PC-9 (cell line): ENCODE data around the gene GALNT5. TPM values are rescaled to one million over a fixed set of nuclear protein-coding genes. Genes with fewer than 3 reads are reported as not detected.

Experiments
- BruUV-seq: library from RNA; stranded (reverse); fragments of 400-500 nt; replicated peaks from 2 replicates; lab custom pipeline; 2021; lab: Mats Ljungman, UMichigan
- CTCF ChIA-PET: fragments of 300-600 bp; sonication (Branson Sonifier 250); formaldehyde crosslinking; loops from one replicate; lab custom pipeline; 2022; ENCODE audit warnings: antibody characterized with exemption; lab: Charles Lee
- POLR2A ChIA-PET: fragments of 300-600 bp; sonication (Branson Sonifier 250); formaldehyde crosslinking; loops from one replicate; lab custom pipeline; 2022; ENCODE audit warnings: antibody characterized with exemption; ENCODE audit not compliant: unreplicated experiment; lab: Charles Lee
- DNase-seq, 2 experiments: peaks; one replicate each; pipeline versions ENCODE4 v3.0.0 to v3.0.0-alpha.2; 2015 to 2022; ENCODE audit warnings: mixed read lengths in 1 of 2
- H2AFZ ChIP-seq: fragments of 200-600 bp; sonication (generic); 2 replicates; pipeline ENCODE4 v1.8.1; 2017; ENCODE audit warnings: antibody characterized with exemption
- H3F3A ChIP-seq: fragments of 200-600 bp; sonication (generic); 2 replicates; pipeline ENCODE4 v1.8.1; 2017; ENCODE audit warnings: antibody characterized with exemption, mild to moderate bottlenecking, low read depth; ENCODE audit not compliant: insufficient read depth
- H3K27ac ChIP-seq: fragments of 200-600 bp; sonication (generic); 2 replicates; pipeline ENCODE4 v1.6.1; 2016; ENCODE audit warnings: mixed run types
- H3K27me3 ChIP-seq: fragments of 200-600 bp; sonication (generic); 2 replicates; pipeline ENCODE4 v1.6.1; 2016; ENCODE audit warnings: low read depth, mixed run types; ENCODE audit not compliant: insufficient read depth
- H3K36me3 ChIP-seq: fragments of 200-600 bp; sonication (generic); 2 replicates; pipeline ENCODE4 v1.6.1; 2016; ENCODE audit warnings: low read depth, mixed run types
- H3K4me1 ChIP-seq: fragments of 200-600 bp; sonication (generic); replicated peaks from 2 replicates; pipeline ENCODE4 v1.6.1; 2016; ENCODE audit warnings: mixed run types; ENCODE audit not compliant: insufficient read depth
- H3K4me2 ChIP-seq: fragments of 200-600 bp; sonication (generic); 2 replicates; pipeline ENCODE4 v1.6.1; 2017; ENCODE audit warnings: mixed run types
- H3K4me3 ChIP-seq: fragments of 200-600 bp; sonication (generic); 2 replicates; pipeline ENCODE4 v1.6.1; 2016; ENCODE audit warnings: mixed run types
- H3K79me2 ChIP-seq: fragments of 200-600 bp; sonication (generic); 2 replicates; pipeline ENCODE4 v1.6.1; 2017; ENCODE audit warnings: low read depth, mixed run types
- H3K9me2 ChIP-seq: fragments of 200-600 bp; sonication (generic); 2 replicates; pipeline ENCODE4 v1.8.1; 2017; ENCODE audit warnings: mild to moderate bottlenecking; ENCODE audit not compliant: insufficient read depth
- H3K9me3 ChIP-seq: fragments of 200-600 bp; sonication (generic); 2 replicates; pipeline ENCODE4 v1.8.1; 2016; ENCODE audit warnings: low read depth; ENCODE audit not compliant: insufficient read depth
- H4K20me1 ChIP-seq: fragments of 200-600 bp; sonication (generic); 2 replicates; pipeline ENCODE4 v1.8.1; 2017; ENCODE audit not compliant: insufficient read depth
- CTCF ChIP-seq: fragments of 200-600 bp; sonication (generic); conservative IDR thresholded peaks from 2 replicates; pipeline ENCODE4 v1.6.1; 2017; ENCODE audit warnings: mixed run types, antibody characterized with exemption, mild to moderate bottlenecking, moderate library complexity
- EZH2 ChIP-seq: fragments of 200-600 bp; sonication (generic); IDR thresholded peaks from 2 replicates; pipeline ENCODE4 v1.8.0; 2017; ENCODE audit warnings: antibody characterized with exemption, low read depth
- intact Hi-C: fragments of 100-400 bp; cut with micrococcal nuclease; formaldehyde crosslinking; loops from one replicate; pipeline ENCODE4 v1.10.0; 2022; ENCODE audit not compliant: unreplicated experiment
- total RNA-seq: library from RNA; stranded (reverse); gene quantifications from 2 replicates; pipeline ENCODE4 v1.2.3, GENCODE V29; 2021

Gene GALNT5
- total RNA-seq, 1 experiment from 2014 or later, result 1.9 TPM

GRCh38 chr2:157309878-157310277 lies 52.4 kb downstream of the GALNT5 start:
- Histone ChIP-seq H3F3A (no peaks in the 10 kb centered on the region), H4K20me1 (no peaks in the 10 kb centered on the region), H3K9me3 (no peaks in the 10 kb centered on the region), H3K9me2 (no peaks in the 10 kb centered on the region), H3K79me2 (no peaks in the 10 kb centered on the region), H3K4me2 (no peak overlapping the region), H3K27me3 (no peaks in the 10 kb centered on the region), H2AFZ (no peak overlapping the region), H3K4me3 (no peak overlapping the region), H3K36me3 (no peaks in the 10 kb centered on the region), H3K4me1 (no peaks in the 10 kb centered on the region), H3K27ac (no peak overlapping the region)
- no peak for DNase-seq
- intact Hi-C loops, result no loop called here
- TF ChIP-seq CTCF, result no peak
- no peak for TF ChIP-seq EZH2
- CTCF ChIA-PET, result no interaction called here
- no TSS peak for BruUV-seq
- POLR2A ChIA-PET, result no interaction called here

GRCh38 chr2:157311706-157312105 lies 54.2 kb downstream of the GALNT5 start:
- no peaks in the 10 kb centered on the region for H3K27me3 ChIP-seq
- no peak overlapping the region for H2AFZ ChIP-seq
- no peaks in the 10 kb centered on the region for H3K79me2 ChIP-seq
- no peaks in the 10 kb centered on the region for H3K9me3 ChIP-seq
- H3K4me2 ChIP-seq, result no peak overlapping the region
- H4K20me1 ChIP-seq, result no peaks in the 10 kb centered on the region
- H3K36me3 ChIP-seq, result no peaks in the 10 kb centered on the region
- H3K4me1 ChIP-seq, result no peaks in the 10 kb centered on the region
- no TSS peak for BruUV-seq
- H3K9me2 ChIP-seq, result no peaks in the 10 kb centered on the region
- H3F3A ChIP-seq, result no peaks in the 10 kb centered on the region
- ChIA-PET POLR2A (no interaction called here), CTCF (no interaction called here)
- no peak for TF ChIP-seq EZH2
- no peak for TF ChIP-seq CTCF
- no peak overlapping the region for H3K27ac ChIP-seq
- no peak for DNase-seq
- H3K4me3 ChIP-seq, result no peak overlapping the region
- intact Hi-C loops, result loop anchor here (2.0 kb wide), 1 partner anchor 19 kb away; no protein-coding TSS in a partner anchor

GRCh38 chr2:157312866-157313486 lies 55.5 kb downstream of the GALNT5 start:
- ChIA-PET POLR2A (no interaction called here), CTCF (no interaction called here)
- Histone ChIP-seq H3K4me1 (no peaks in the 10 kb centered on the region), H3K9me3 (no peaks in the 10 kb centered on the region), H3K27ac (no peak overlapping the region), H3K9me2 (no peaks in the 10 kb centered on the region), H3K36me3 (no peaks in the 10 kb centered on the region), H3K4me3 (no peak overlapping the region), H3K4me2 (no peak overlapping the region), H3K27me3 (no peaks in the 10 kb centered on the region), H4K20me1 (no peaks in the 10 kb centered on the region), H2AFZ (no peak overlapping the region), H3K79me2 (no peaks in the 10 kb centered on the region), H3F3A (no peaks in the 10 kb centered on the region)
- DNase-seq, result no peak
- intact Hi-C loops, result loop anchor here (2.0 kb wide), 1 partner anchor 18 kb away; no protein-coding TSS in a partner anchor
- TF ChIP-seq EZH2, result no peak
- no peak for TF ChIP-seq CTCF
- BruUV-seq, result no TSS peak
